ENCODE measurements around the gene IGSF9B. TPM values are rescaled to one million over a fixed set of nuclear protein-coding genes. Genes with fewer than 3 reads are reported as not detected.

Gene IGSF9B
- polyA plus RNA-seq, 1 donor from 2014 or later = not detected

DNA sequence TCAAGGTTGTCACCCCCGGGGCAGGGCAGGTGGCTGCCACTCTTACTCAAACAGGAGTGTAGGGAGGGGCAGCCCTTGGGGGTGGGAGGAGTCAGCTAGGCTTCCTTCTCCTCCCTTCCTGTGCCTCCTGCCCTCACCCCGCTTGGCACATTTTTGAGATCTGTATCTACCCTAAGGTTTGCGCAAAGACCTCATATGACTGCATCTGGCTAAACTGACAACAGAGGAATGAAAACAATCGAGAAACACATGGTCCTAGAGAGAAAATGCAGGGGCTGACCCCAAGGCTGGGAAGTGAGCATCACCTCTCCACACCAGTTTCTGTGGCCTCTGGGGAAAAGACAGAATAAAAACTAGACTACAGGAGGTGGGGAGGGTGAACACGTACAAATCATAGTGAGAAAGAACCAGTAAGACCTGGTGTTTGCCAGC, 28.1 kb downstream of the IGSF9B start:
- no peak overlapping the region for H3K27ac Mint-ChIP-seq
- peaks cover 5 to 12% (median 7%) of the 10 kb centered on the region in 3 donors for H3K4me1 Mint-ChIP-seq
- H3K27me3 Mint-ChIP-seq = peaks cover 6% of the 10 kb centered on the region
- H3K36me3 Mint-ChIP-seq = no peaks in the 10 kb centered on the region
- no peaks in the 10 kb centered on the region for H3K9me3 Mint-ChIP-seq
- H3K4me3 Mint-ChIP-seq = no peak overlapping the region

DNA sequence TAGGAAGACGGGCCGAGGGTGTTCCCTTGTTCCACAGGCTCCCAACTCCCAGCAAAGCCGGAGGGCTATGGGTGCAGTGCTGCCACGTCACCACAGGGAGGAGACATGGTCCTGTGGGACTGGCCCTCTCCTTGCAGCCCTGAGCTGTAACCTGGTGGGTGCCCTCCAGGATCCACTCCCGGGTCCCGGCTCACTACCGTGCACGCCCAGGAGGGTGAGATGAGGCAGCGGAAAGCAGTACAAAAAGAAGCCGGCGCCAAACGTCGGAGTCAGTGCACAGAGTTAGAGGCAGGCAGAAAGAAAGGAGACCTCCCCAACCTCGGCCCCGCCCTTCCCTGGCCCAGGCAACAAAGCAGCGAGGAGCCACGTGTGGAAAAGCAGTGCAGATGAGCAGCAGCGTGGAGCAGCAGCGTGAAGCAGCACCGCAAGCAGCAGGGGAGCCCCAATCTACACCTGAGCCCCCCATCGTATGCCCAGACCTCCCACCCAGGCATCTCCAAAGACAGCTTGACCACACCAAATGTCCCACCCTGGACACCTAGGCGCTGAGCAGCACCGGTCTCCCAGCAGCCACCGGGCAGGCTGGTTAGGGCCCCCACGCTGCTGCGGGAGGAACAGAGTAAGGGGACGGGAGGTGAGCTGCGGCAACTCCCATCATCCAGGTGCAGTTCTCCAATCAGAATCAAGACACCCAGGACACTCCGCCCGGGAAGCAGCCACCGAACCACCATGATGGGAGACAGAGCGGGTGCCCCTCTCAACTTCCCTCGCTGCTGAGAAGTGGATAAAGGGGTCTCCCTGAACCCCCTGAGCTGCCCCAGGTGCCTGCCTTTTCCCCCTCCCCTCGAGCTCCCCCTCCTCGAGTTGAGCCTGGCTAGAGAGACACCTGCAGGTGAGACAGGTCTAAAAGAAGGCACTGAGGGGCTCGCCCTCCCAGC, 28.8 kb downstream of the IGSF9B start:
- no peaks in the 10 kb centered on the region for H3K9me3 Mint-ChIP-seq
- peaks cover 6% of the 10 kb centered on the region for H3K27me3 Mint-ChIP-seq
- no peaks in the 10 kb centered on the region for H3K36me3 Mint-ChIP-seq
- peak overlapping the region in 3 of 4 donors; percentile 74 to 89 (median 86) for H3K4me3 Mint-ChIP-seq
- H3K4me1 Mint-ChIP-seq = peaks cover 5 to 10% (median 6%) of the 10 kb centered on the region in 3 donors
- H3K27ac Mint-ChIP-seq = no peak overlapping the region

DNA sequence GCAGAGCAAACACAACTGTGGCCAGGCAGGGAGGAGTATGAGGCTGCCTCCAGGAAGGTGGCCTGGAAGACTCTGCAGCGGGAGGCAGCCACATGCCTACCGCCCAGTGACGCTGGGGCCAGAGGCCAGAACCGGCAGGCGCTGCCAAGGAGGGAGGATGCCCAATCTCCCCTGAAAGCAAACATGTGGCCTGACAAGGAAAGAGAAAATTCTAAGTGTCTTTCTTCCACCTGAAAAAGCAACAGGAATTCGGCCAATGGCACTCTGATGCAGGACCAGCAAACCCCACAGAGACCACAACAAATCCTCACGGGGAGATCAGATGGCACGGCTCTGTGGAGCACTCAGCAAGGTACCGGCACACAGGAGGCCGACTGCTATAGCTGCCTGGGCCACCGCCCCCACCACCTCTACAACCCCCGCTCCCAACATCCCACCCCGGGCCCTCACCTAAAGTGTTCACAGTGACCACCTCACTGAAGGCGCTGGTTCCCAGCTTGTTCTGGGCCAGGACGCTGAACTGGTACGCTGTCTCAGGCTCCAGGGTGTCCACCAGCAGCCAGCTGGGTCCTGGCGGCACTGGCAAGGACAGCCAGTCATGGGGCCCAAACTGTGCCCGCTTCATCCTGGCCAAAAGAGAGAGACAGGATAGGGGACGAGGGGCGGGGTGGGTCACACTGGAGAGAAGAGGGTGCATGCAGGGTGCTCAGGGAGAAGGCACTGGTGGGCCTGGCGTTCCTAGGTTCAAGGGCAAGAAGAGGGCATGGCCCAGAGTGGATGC, 30.1 kb downstream of the IGSF9B start:
- no peaks in the 10 kb centered on the region for H3K9me3 Mint-ChIP-seq
- no peak overlapping the region for H3K4me3 Mint-ChIP-seq
- peaks cover 5 to 9% (median 6%) of the 10 kb centered on the region in 3 donors for H3K4me1 Mint-ChIP-seq
- peaks cover 7% of the 10 kb centered on the region for H3K27me3 Mint-ChIP-seq
- no peak overlapping the region for H3K27ac Mint-ChIP-seq
- no peaks in the 10 kb centered on the region for H3K36me3 Mint-ChIP-seq

DNA sequence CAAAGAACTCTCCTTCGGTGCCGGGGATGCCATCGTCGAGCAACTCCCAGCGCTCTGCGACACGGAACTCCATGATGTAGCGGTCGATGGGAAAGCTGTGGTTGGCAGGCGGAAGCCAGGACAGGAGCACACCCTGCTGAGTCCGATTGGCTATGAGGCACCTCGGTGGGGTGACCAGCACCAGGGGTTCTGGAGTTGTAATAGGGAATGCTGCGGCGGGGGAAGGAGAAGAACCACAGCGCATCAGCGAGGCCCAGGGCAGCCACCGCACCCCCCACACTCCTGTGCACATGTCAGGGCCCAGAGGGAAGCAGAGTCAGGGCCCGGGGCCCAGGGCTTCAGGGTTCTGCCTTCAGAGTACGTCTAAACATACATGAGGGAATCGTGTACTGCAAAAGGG, 31.0 kb downstream of the IGSF9B start:
- Mint-ChIP-seq H3K27ac (no peak overlapping the region), H3K36me3 (no peaks in the 10 kb centered on the region), H3K27me3 (peaks cover 9% of the 10 kb centered on the region), H3K4me1 (peaks cover 5 to 9% (median 6%) of the 10 kb centered on the region in 3 donors), H3K4me3 (no peak overlapping the region), H3K9me3 (no peaks in the 10 kb centered on the region)

DNA sequence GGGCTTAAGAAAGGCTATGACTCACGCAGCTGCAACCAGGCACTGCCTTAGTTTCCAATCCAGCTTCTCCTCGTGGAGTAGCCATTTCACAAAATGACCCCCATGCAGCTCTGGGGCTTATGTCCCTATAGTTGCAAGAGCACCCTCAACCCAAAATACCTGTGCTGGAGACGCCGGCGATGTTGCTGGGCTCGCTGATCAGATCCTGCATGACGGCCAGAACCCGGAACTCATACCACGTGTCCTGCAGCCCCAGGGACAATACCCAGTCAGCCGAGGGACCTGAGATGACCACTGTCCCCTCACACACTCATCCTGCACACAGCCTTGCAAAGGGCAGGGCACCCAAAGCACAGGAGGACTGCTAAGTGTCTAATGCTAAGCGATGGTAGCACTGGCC, 32.1 kb downstream of the IGSF9B start:
- Mint-ChIP-seq H3K4me1 (peaks cover 5 to 9% (median 6%) of the 10 kb centered on the region in 3 donors), H3K27ac (no peak overlapping the region), H3K36me3 (no peaks in the 10 kb centered on the region), H3K27me3 (peaks cover 9% of the 10 kb centered on the region), H3K9me3 (no peaks in the 10 kb centered on the region), H3K4me3 (no peak overlapping the region)

DNA sequence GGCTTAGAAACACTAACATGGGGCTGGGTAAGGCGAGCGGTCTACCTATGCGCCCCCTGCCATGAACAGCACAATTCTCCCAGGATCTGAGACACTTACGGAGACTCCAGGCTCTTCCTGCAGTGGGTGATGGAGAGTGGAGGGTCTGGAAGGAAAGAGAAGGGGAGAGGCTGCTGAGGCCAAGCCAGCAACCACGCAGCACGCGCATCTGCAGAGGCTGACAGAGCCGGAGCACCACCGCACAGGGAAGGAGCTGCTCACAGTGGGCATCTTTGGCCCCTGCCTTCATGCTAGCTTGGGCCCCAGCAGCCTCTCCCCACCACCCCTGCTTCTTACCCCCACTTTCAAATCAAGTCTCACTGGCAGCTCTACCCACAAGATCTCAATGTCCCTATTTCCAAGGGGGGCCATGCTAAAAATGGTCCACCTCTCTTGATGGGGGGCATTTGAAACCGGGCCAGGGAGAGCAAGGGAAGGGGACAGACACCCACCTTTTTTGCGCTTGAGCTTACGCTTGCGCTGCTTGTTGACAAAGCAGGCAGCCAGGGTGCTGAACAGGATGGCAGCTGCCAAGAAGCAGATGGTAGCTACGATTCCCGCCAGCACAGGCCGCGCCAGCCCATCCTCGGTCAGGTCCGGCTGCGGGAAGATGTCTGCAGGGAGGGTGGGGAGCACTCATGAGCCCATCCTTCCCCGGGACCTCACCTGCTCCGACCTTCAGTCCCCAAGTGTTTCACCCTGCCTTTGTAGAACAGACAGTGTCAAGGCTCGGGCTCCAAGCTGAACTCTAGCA, 34.5 kb downstream of the IGSF9B start:
- no peak overlapping the region for H3K27ac Mint-ChIP-seq
- H3K4me3 Mint-ChIP-seq = no peak overlapping the region
- H3K36me3 Mint-ChIP-seq = no peaks in the 10 kb centered on the region
- no peaks in the 10 kb centered on the region for H3K9me3 Mint-ChIP-seq
- H3K4me1 Mint-ChIP-seq = no peaks in the 10 kb centered on the region
- H3K27me3 Mint-ChIP-seq = peaks cover 13% of the 10 kb centered on the region

DNA sequence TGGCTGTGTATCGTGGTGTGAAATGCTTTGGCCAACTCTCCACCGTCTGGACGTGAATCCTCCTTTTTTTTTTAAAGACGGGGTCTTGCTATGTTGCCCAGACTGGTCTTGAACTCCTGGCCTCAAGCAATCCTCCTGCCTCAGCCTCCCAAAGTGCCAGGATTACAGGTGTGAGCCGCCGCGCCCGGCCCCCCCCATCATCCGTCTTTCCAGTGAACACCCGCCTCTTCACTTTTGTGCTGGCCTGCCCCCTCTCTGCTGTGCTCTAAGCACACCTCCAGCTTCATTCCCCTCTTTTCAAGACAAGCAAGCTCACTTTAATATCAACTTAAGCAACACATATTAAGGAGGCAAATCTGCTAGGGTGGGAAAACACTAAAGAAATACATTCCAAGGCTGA, 35.3 kb downstream of the IGSF9B start:
- Mint-ChIP-seq H3K27ac (no peak overlapping the region), H3K9me3 (no peaks in the 10 kb centered on the region), H3K4me3 (no peak overlapping the region), H3K27me3 (peaks cover 17% of the 10 kb centered on the region), H3K4me1 (no peaks in the 10 kb centered on the region), H3K36me3 (no peaks in the 10 kb centered on the region)

DNA sequence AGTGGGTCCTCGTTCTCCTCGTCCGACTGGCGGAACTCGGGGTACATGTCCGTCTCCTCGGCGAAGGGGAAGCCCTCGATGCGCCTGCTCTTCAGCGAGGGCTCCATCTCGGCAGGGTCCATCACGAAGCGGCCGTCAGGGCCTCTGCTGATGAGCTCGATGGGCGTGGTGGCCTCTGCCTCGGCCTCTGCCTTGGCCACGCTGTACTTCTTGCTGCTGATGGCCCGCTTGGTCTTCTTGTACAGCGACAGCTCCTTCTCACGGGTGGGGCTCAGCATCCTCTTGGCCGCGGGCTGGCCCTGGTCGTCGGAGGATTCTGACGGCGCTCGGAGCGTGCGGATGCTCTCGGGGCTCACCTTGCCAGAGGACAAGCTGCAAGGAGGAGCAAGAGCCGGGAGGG, 35.7 kb downstream of the IGSF9B start:
- Mint-ChIP-seq H3K36me3 (no peaks in the 10 kb centered on the region), H3K27me3 (peaks cover 20% of the 10 kb centered on the region), H3K4me3 (no peak overlapping the region), H3K9me3 (no peaks in the 10 kb centered on the region), H3K4me1 (no peaks in the 10 kb centered on the region), H3K27ac (no peak overlapping the region)

DNA sequence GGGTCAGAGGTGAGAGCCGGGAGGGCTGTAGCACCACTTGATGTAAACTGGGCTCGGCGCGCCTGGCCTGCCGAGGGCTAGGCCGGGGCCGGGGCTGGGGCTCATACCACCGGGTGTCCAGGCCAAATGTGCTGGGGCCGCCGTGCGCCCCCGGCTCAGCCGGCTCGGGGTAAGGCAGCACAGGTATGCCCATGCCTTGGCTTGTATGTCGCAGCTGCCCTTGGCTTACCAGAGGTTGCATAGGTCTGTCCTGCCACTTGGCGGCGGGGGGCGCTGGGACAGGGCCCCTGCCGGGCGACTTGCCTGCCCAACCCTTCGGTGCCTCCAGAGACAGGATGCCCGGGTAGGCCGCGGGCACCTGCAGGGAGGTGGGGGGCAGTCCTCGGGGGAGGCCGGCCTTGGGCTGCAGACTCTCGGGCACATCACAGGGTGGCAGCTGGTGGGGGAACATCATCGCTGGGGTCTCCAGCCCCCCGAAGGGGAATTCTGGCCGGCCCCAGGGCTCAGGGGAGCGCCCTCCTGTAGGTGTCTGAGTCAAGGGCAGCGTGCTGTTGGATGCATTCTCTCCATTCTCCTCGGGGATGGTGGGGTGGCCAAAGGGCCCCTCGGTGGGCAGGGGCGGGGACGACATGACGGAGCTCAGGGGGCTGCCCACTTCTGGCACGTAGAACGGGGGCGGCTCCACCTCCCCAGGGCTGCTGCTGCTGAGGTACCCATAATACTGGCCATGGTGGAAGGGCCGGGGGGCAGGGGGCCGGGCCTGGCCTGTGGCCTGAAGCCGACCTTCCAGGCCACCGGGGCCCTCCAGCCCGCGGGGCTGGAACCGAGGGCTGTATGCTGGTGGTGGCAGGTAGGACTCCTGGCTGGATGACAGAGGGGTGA, 36.4 kb downstream of the IGSF9B start:
- H3K27me3 Mint-ChIP-seq = peaks cover 22% of the 10 kb centered on the region
- peak overlapping the region in 1 of 4 donors; percentile 51 for H3K4me3 Mint-ChIP-seq
- H3K36me3 Mint-ChIP-seq = no peaks in the 10 kb centered on the region
- H3K4me1 Mint-ChIP-seq = no peaks in the 10 kb centered on the region
- no peak overlapping the region for H3K27ac Mint-ChIP-seq
- H3K9me3 Mint-ChIP-seq = no peaks in the 10 kb centered on the region

DNA sequence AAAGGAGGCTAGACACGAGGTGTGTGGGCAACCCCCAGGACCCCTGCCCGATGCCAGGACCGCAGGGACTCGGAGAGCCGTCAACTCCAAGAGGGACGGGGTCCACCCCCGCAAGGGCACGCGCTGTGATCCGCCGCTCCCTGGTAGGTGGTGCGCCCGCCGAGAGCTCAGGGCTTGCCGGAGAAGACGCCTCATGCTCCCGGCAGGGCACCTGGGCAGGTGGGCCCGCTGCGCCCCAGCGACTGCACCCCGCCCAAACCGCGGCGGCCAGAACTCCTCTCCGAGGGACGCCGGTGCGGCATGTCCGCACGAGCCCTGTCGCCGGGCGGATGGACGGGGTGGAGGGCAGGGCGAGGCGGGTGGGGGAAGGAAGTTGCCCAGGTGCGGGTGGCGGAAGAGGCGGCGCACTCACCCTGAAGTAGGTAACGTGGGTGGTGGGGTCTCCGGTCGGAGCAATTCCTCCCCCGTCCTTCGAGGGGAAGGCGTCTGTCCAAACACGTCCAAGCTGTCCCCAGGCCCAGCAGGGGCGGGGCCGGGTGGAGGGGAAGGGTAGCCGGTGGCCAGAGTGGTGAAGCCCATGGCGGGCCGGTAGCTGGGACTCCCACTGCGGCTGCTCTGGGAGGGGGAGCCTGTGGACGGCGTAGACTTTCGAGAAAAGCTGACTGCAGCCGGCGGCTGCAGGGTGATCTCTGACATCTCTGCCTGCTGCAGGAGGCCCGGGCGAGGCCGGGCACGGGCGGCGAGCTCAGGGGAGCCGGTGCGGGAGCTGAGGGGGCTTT, 37.2 kb downstream of the IGSF9B start:
- Mint-ChIP-seq H3K4me1 (no peaks in the 10 kb centered on the region), H3K4me3 (peak overlapping the region in 2 of 4 donors; percentile 72 to 87), H3K36me3 (no peaks in the 10 kb centered on the region), H3K9me3 (no peaks in the 10 kb centered on the region), H3K27me3 (peaks cover 22% of the 10 kb centered on the region), H3K27ac (no peak overlapping the region)

DNA sequence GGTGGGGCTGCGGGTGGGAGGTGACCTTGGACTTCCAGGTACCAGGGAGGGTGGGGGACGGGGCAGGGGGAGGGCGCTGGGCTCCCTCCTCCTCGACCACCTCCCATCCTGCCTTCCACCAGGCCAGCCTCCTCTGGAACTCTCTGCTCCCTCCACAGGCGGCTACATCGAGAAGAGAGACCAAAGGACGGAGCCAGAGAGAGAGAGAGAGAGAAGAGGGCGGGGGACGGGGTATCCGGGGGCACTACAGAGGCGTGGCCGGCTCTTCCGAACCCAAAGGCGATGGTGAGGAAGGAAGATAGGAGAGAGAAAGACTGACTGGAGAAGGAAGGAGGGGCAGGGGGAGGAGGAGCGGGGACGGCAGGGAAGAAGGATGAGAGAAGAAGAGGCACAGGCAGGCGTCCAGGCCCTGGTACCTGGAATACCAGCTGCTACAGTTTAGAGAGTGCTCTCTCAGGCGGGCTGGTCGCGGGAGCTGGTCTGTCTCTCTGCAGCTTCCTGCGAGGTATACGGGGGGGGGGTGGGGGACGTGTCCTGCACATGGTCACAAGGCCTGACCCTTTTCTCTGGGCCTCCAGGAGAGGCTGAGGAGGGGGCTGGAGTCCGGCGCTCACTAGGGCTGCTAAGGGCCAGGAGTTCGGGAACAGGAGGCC, 38.0 kb downstream of the IGSF9B start:
- H3K9me3 Mint-ChIP-seq = no peaks in the 10 kb centered on the region
- no peaks in the 10 kb centered on the region for H3K4me1 Mint-ChIP-seq
- peak overlapping the region in 3 of 4 donors; percentile 16 to 87 (median 72) for H3K4me3 Mint-ChIP-seq
- H3K27me3 Mint-ChIP-seq = peaks cover 24% of the 10 kb centered on the region
- no peaks in the 10 kb centered on the region for H3K36me3 Mint-ChIP-seq
- no peak overlapping the region for H3K27ac Mint-ChIP-seq

DNA sequence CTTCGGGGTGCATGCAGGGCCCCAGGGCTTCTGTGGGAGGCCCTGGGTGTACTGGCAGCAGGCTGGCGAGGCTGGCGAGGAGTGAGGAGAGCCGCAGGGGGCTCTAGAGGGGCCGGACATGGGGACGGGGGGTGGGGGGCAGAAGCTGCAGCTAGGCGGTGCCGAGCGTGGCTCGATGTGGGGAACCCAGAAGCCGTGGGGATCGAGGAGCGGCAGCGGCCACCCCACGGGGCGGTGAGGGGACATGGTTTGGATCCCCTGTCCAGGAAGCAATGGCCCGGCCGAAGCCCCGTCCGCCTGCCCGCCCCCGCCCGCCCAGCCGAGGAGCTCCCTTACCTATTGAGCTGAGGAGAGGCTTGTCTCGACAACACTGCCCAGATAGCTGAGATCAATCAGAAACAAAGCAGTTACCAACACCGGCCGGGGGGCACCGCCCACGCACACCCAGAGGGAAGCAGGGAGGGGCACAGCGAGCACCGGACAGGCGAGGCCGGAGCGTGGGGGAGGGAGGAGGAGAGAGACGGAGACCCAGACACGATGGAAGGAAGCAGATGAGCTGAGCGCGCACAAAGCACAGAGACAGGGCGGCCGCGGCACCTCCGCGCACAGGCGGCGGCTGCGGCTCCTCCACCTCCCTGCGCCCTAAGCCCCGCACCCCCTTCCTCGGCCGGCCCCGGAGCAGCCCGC, 38.7 kb downstream of the IGSF9B start:
- Mint-ChIP-seq H3K27ac (no peak overlapping the region), H3K27me3 (peaks cover 24% of the 10 kb centered on the region), H3K9me3 (no peaks in the 10 kb centered on the region), H3K36me3 (no peaks in the 10 kb centered on the region), H3K4me3 (peak overlapping the region in 3 of 4 donors; percentile 25 to 73 (median 52)), H3K4me1 (no peaks in the 10 kb centered on the region)
